ENCODE results near the gene AMH. TPM values are rescaled to one million over a fixed set of nuclear protein-coding genes. Genes with fewer than 3 reads are reported as not detected.

The AMH gene
- total and polyA plus RNA-seq, 8 donors = 0.45 to 2.0 (median 0.86) TPM; not detected in 2

- H3K9me3 ChIP-seq = no peaks in the 10 kb centered on the region
- H3K4me1 ChIP-seq = peaks cover 0 to 5% (median 2%) of the 10 kb centered on the region in 4 donors
- H3K27me3 ChIP-seq = no peaks in the 10 kb centered on the region
- no peak overlapping the region for H3K27ac ChIP-seq
- WGBS, 5 donors = 87 to 95% (median 90%) methylated on average over 7 to 18 of the region's 18 CpGs
- H3K36me3 ChIP-seq = peaks cover 76 to 100% (median 100%) of the 10 kb centered on the region in 4 donors
- no peak for DNase-seq
- H3K4me3 ChIP-seq = no peak overlapping the region
- intact Hi-C loops (cut with DNase I; ENCODE audit: low total_unique reads) = no loop called here
- no peak for TF ChIP-seq EP300 (IDR thresholded peaks at IDR 0.05)
- TF ChIP-seq POLR2AphosphoS5 (IDR thresholded peaks at IDR 0.05) = no peak
- TF ChIP-seq CTCF (IDR thresholded peaks at IDR 0.05) = no peak
- no peak for TF ChIP-seq POLR2A (IDR thresholded peaks at IDR 0.05)
These were observed 25.7 kb upstream of the AMH start for GRCh38 chr19:2223391-2223790.

GRCh38 chr19:2223959-2224358 is 25.2 kb upstream of the AMH start:
- peaks cover 74 to 100% (median 100%) of the 10 kb centered on the region in 4 donors for H3K36me3 ChIP-seq
- H3K9me3 ChIP-seq = no peaks in the 10 kb centered on the region
- no peak overlapping the region for H3K4me3 ChIP-seq
- 84 to 91% (median 88%) methylated on average over 12 to 14 of the region's 14 CpGs for WGBS, 5 donors
- TF ChIP-seq POLR2A (IDR thresholded peaks at IDR 0.05) (no peak), CTCF (IDR thresholded peaks at IDR 0.05) (no peak), EP300 (IDR thresholded peaks at IDR 0.05) (no peak), POLR2AphosphoS5 (IDR thresholded peaks at IDR 0.05) (no peak)
- DNase-seq = no peak
- no peaks in the 10 kb centered on the region for H3K27me3 ChIP-seq
- peaks cover 0 to 6% (median 3%) of the 10 kb centered on the region in 4 donors for H3K4me1 ChIP-seq
- H3K27ac ChIP-seq = no peak overlapping the region
- intact Hi-C loops (cut with DNase I; ENCODE audit: low total_unique reads) = no loop called here

- TF ChIP-seq EP300 (IDR thresholded peaks at IDR 0.05) = no peak
- TF ChIP-seq CTCF (IDR thresholded peaks at IDR 0.05) = no peak
- TF ChIP-seq POLR2AphosphoS5 (IDR thresholded peaks at IDR 0.05) = no peak
- no peak for TF ChIP-seq POLR2A (IDR thresholded peaks at IDR 0.05)
- Histone ChIP-seq H3K36me3 (peaks cover 73 to 100% (median 100%) of the 10 kb centered on the region in 4 donors), H3K9me3 (no peaks in the 10 kb centered on the region), H3K4me1 (peaks cover 0 to 10% (median 6%) of the 10 kb centered on the region in 4 donors), H3K27ac (no peak overlapping the region), H3K4me3 (no peak overlapping the region), H3K27me3 (no peaks in the 10 kb centered on the region)
- 85 to 90% (median 89%) methylated on average over 11 to 13 of the region's 13 CpGs for WGBS, 5 donors
- no peak for DNase-seq
- intact Hi-C loops (cut with DNase I; ENCODE audit: low total_unique reads) = no loop called here
These were observed 24.3 kb upstream of the AMH start for GRCh38 chr19:2224754-2225349.

GRCh38 chr19:2225415-2226050 is 23.6 kb upstream of the AMH start:
- WGBS, 5 donors = 95 to 96% (median 96%) methylated on average over 29 to 32 of the region's 32 CpGs
- intact Hi-C loops (cut with DNase I; ENCODE audit: low total_unique reads) = no loop called here
- Histone ChIP-seq H3K27ac (no peak overlapping the region), H3K4me1 (peaks cover 0 to 10% (median 6%) of the 10 kb centered on the region in 4 donors), H3K9me3 (no peaks in the 10 kb centered on the region), H3K27me3 (no peaks in the 10 kb centered on the region), H3K4me3 (no peak overlapping the region), H3K36me3 (peaks cover 71 to 100% (median 100%) of the 10 kb centered on the region in 4 donors)
- DNase-seq = no peak
- TF ChIP-seq CTCF (IDR thresholded peaks at IDR 0.05) (no peak), POLR2A (IDR thresholded peaks at IDR 0.05) (no peak)

Data from stomach (tissue), 9 donors.